SK-N-DZ (cell line): Measurements from ENCODE around the gene NFIA. TPM values are rescaled to one million over a fixed set of nuclear protein-coding genes. Genes with fewer than 3 reads are reported as not detected.
A peak's percentile ranks its signal among the peaks of the same experiment; 100 is the strongest.

Experiments
- DNase-seq: peaks from one replicate; pipeline ENCODE4 v3.0.0-alpha.2; 2015; ENCODE audit warnings: low spot score
- polyA plus RNA-seq, 2 experiments: library from polyadenylated mRNA; depleted of rRNA; stranded (reverse); fragments of >200 nt; gene quantifications; 2 replicates each; pipeline ENCODE4 v1.2.3, GENCODE V29; 2014

Gene NFIA
- 0.93 and 1.3 TPM in 2 replicates for polyA plus RNA-seq (2014; cell fraction: cytosol; rRNA removed)
- 0.22 and 0.55 TPM in 2 replicates for polyA plus RNA-seq (2014; cell fraction: nucleus; rRNA removed)

- DNase-seq = peak; percentile 45
These were observed at the start of gene NFIA for GRCh38 chr1:61082311-61083012. Gene NFIA (plus strand): TSS chr1:61082561.

- DNase-seq = no peak
These were observed 46.5 kb upstream of the NFIA start for GRCh38 chr1:61035880-61036279.

- DNase-seq = no peak
These were observed 39.8 kb upstream of the NFIA start for GRCh38 chr1:61042466-61043009.

DNA sequence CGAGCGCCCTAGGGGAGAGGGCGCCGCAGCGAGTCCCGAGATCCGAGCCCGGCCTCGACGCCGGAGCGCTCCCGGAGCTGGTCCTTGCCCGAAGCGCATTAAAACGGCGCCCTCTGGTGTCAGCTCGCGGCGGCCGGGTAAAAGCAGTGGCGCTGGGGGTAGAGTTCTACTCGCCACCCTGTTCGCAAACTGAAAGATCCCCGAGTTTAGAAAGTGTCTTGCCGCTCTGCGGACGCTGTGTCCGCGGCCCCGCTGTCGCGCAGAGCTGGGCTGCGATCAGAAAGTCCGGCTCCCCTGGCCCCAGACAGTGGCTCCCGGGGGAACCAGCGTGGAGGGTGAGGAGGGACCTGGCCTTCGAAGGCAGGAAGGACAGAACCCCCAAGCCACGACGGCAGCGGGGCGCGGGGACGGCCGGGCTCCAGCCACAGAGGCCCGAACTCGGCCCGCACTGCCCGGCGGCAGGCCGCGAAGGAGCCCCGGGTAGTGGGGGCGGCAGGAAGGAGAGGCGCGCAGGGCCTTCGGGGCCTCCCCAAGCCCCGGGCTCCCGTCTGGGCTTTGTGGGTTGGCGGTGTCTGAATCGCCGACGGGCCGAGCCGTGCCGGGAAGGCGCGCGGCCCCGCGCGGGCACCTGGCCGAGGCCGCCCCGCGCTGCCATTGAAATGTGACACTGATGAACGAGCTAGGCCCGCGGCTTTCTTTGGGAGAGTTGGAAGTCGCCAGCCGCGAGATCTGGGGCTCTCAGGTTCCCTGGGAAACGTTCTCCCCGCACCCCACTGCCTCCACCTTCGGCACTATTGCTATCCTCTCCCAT, 39.1 kb upstream of the NFIA start:
- no peak for DNase-seq

DNA sequence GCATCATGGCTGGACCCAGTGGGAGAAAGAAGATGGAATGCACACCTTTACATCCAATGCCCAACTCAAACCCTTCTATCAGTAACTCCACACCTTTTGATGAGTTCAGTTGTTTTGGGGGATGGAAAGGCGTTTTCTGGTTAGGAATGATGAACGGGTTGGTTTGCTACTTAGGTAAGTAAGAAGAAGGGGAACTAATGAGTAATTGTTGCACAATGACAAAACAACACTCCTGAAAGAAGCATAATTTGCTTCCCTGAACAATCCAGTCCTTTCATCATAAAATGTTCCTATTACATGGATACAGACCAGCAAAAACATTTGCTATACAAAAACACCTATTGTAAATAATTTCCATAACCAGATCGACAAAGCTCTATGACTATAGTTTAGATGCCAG, 35.9 kb upstream of the NFIA start:
- no peak for DNase-seq

DNA sequence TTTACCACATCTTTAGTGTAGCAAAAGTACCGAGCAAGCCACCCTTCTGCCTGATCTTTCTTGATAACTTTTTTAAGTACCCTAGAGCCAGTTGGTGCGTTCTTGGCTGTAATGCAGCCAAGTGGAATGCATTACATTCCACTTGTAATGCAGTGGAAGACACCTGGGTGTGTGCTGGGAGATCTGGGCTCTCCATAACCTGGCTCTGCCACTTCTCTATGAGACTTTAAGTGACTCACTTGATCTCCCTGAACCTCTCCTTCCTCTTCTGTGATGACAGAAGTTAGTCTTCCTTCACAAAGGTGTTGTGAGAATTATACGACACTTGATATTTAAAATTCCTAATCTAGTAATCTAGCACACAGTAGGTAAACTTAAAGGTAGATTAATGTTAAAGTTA, 35.3 kb upstream of the NFIA start:
- DNase-seq = no peak

DNA sequence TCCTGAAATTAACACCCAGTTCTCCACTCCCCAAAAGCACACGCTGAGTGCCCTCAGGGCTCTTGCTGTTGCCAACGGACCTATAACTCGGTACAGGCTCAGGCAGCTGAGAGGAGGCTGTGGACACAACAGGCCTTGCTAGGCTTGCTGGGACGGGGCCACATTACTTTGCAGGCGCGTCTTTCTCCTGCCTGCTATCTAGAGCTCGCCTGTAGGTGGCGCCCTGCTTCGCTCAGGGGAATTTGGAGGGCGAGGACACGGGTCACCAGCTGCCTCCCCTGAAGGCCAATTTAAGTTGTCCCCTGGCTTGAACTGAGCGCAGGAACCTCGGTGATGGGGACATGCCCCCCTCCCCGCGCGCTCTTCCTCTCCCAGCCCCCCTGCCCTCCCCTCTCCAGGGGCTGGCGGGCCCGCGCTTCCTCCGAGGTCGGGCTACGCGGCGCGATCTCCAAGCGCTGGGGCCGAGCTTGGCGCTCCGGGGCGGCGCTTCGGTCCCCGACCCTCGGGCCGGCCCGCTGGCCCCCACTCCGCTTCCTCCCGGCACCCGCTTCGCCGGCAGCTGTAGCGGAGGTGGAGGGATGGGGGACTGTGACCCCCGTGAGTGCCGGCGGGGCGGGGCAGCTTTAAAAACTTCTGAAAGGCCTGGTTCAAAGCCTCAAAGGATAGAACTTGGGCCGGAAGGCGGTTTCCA, 32.4 kb upstream of the NFIA start:
- peak; percentile 82 for DNase-seq

GRCh38 chr1:61050541-61051442, 31.6 kb upstream of the NFIA start:
- DNase-seq = no peak

GRCh38 chr1:61051443-61051718, 31.0 kb upstream of the NFIA start:
- DNase-seq = no peak

- DNase-seq = no peak
These were observed 30.5 kb upstream of the NFIA start for GRCh38 chr1:61051719-61052394.

- no peak for DNase-seq
These were observed 29.8 kb upstream of the NFIA start for GRCh38 chr1:61052395-61053225.

DNA sequence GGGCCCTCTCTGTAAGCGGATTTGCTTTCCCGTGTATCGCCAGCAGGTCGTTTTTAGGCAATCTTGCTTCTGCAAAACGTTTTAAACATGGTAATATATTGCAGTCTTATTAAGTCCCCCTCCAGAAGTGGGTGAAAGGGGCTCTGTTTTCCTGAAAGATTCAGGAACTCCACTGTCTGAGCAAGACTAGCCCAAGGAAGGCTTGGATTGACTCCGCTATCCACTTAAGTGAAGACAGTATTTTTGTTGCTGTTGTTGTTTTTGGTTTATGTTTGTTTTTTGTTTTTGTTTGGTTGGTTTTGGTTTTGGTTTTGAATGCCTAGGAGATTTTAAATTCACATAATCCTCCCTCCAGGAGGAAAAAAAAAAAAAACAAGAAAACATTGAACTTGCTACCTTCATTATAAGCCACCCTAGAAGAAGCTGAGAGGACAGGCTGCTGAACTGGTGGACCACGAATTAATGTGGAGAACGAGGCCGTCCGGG, 29.1 kb upstream of the NFIA start:
- no peak for DNase-seq

DNA sequence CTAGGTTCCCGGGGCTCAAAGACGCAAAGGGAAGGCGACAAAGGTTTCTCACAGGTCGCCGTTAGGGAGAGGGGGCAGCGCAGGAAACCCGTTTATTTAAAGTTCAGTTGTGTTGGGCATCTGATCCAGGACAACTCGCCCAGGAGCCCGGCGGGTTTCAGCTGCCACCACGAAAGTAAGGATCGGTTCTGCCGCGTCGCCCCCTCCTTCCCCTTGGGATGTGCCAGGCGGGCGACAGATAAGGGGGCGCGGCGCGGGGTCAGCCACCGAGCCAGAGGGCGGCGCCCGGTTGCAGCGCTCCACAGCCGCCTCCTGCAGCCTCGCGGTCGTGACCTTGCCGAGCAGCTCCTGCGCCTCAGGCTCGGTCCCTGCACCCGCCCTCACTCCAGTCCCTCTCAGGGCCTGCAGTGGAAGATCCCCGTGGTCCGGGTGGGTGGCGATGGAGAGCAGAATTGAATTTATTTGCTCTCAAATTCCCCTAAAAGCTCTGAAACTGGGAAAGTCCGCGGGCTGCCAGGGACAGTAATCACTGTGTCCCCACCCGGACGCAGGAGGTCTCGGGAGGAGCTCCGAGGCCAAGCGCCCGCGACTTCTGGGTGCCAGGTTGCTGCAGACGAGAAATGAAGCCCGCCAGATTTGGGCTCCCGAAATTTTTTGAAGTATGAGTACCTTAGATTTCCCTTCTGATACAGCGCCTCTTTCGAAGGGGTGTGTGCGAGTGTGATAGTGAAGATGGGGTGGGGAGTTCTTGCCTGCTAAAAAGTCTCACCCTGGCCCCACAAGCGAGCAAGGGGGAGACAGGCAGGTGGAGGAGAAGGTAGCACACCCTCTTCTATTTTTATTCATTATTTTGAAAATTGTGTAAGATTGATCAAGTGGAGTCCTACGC, 28.4 kb upstream of the NFIA start:
- DNase-seq = no peak

- DNase-seq = no peak
These were observed 27.8 kb upstream of the NFIA start for GRCh38 chr1:61054601-61054993.

DNA sequence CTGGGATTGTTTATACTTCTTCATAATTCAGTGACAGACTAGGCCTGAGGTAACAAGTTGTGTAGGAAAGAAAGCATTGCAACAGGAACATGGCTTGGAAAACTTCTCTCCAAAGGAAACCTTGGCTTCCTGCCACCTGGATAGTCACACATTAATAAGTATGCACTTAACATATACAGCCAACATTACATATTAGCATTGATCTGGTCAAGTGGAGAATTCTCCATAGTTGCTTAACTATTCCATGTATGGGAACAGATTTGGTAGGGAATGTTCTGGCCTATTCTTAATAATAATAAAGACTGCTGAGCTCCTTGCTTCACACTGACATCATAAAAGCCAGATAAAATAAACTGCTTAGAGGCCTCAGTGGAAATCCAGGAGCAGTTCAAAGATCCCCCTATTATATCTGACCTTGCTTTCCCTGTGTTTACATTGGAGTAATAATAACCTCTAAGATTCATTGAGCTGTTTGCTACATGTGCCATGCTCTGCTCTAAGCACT, 27.2 kb upstream of the NFIA start:
- DNase-seq = no peak

DNA sequence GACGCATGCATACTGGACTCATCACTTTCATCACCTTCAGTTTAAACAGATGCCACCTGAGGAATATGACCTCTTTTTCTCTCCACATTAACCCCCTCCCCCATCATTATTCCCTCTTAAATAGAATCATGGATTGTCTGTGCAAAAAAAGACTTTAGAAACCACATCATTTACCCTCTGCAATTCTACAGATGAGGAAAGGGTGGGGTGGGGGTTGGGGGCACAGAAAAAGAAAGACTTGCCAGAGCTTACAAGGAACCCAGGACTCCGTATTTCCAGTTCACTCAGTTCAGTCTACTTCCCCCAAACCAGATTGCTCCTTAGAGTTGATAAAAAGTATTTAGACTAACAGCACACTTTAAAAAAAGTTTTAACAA, 26.2 kb upstream of the NFIA start:
- no peak for DNase-seq

DNA sequence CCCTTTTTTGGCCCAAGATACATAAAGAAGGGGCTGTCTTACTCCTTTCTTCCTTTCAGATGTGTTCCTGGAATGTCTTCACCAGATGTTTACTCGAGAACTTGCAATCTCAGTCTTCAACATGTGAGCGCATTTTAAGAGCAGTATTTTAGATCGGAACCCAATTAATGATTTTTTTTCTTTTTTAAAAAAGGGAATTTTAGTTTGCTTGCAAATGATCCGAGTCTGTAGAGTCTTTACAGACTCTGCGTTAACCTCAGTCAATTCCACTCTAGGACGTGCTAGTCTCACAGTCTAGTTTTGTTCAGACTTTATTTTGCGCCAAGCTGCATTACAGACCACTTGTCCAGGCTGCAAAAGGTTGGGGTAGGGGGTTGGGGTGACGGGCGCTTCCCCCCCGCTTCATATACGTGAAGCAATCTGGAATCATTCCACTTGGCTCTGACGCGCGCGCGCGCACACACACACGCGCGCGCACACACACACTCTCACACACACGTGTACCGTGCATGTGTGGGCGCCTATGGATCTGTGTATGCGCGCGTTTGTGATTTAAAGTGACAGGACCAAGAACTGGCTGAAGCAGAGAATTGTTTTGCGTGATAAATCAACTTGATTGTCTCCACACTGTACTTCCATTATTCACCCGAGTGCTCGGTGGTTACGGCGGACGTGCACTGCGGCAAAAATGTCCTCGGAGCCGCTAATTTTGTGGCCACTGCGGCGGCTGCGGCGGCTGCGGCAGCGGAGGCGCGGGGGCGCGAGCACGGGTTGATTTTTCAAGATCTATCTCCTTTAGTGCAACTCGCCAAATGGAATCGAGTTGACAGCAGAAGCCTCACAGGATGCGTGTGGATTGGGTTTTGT, 25.6 kb upstream of the NFIA start:
- DNase-seq = peak; percentile 37
